Nephron progenitor cell (in vitro differentiated cells): Measurements from ENCODE around the gene BABAM2.

ENCODE experiments used
- DNase-seq: peaks from one replicate; pipeline ENCODE4 v3.0.0; 2021
- H3K27ac Mint-ChIP-seq: 2 replicates; pipeline ENCODE4 v1.8.0; 2021; ENCODE audit warnings: mild to moderate bottlenecking, moderate library complexity, mixed read lengths
- H3K27me3 Mint-ChIP-seq: 2 replicates; pipeline ENCODE4 v1.8.0; 2021; ENCODE audit warnings: mild to moderate bottlenecking, low read depth, mixed read lengths; ENCODE audit not compliant: poor library complexity
- H3K36me3 Mint-ChIP-seq: 2 replicates; pipeline ENCODE4 v1.8.0; 2021; ENCODE audit warnings: low read depth, mixed read lengths
- H3K4me1 Mint-ChIP-seq: 2 replicates; pipeline ENCODE4 v1.8.0; 2021; ENCODE audit warnings: mixed read lengths
- H3K4me3 Mint-ChIP-seq: 2 replicates; pipeline ENCODE4 v1.8.0; 2021; ENCODE audit warnings: mild to moderate bottlenecking, moderate library complexity, mixed read lengths
- H3K9me3 Mint-ChIP-seq: 2 replicates; pipeline ENCODE4 v1.8.0; 2021; ENCODE audit warnings: mild to moderate bottlenecking, moderate library complexity, mixed read lengths
- CTCF ChIP-seq: fragments of 200-600 bp; sonication (generic); IDR thresholded peaks from 2 replicates; pipeline ENCODE4 v1.5.0; 2021; ENCODE audit warnings: antibody characterized with exemption

Gene BABAM2

GRCh38 chr2:28134262-28134812, 243.8 kb downstream of the BABAM2 start:
- Mint-ChIP-seq H3K4me3 (no peak overlapping the region), H3K27me3 (peaks cover 3% of the 10 kb centered on the region), H3K27ac (no peak overlapping the region), H3K36me3 (peaks cover 19% of the 10 kb centered on the region), H3K9me3 (no peaks in the 10 kb centered on the region), H3K4me1 (peaks cover 42% of the 10 kb centered on the region)
- TF ChIP-seq CTCF = no peak
- no peak for DNase-seq

- Mint-ChIP-seq H3K4me1 (peaks cover 42% of the 10 kb centered on the region), H3K36me3 (peaks cover 23% of the 10 kb centered on the region), H3K27me3 (peaks cover 3% of the 10 kb centered on the region), H3K27ac (no peak overlapping the region), H3K9me3 (no peaks in the 10 kb centered on the region), H3K4me3 (no peak overlapping the region)
- TF ChIP-seq CTCF = no peak
- no peak for DNase-seq
These were observed 244.3 kb downstream of the BABAM2 start for GRCh38 chr2:28134857-28135256.

- peaks cover 27% of the 10 kb centered on the region for H3K36me3 Mint-ChIP-seq
- no peak overlapping the region for H3K27ac Mint-ChIP-seq
- H3K4me1 Mint-ChIP-seq = peaks cover 39% of the 10 kb centered on the region
- TF ChIP-seq CTCF = no peak
- no peak for DNase-seq
- H3K4me3 Mint-ChIP-seq = no peak overlapping the region
- peaks cover 3% of the 10 kb centered on the region for H3K27me3 Mint-ChIP-seq
- H3K9me3 Mint-ChIP-seq = no peaks in the 10 kb centered on the region
These were observed 244.8 kb downstream of the BABAM2 start for GRCh38 chr2:28135324-28135723.

- TF ChIP-seq CTCF = no peak
- Mint-ChIP-seq H3K27me3 (peaks cover 3% of the 10 kb centered on the region), H3K27ac (no peak overlapping the region), H3K36me3 (peaks cover 27% of the 10 kb centered on the region), H3K9me3 (no peaks in the 10 kb centered on the region), H3K4me3 (no peak overlapping the region), H3K4me1 (peaks cover 37% of the 10 kb centered on the region)
- no peak for DNase-seq
These were observed 245.3 kb downstream of the BABAM2 start for GRCh38 chr2:28135799-28136198.

GRCh38 chr2:28136556-28136955, 246.0 kb downstream of the BABAM2 start:
- no peaks in the 10 kb centered on the region for H3K9me3 Mint-ChIP-seq
- H3K27me3 Mint-ChIP-seq = peaks cover 3% of the 10 kb centered on the region
- H3K27ac Mint-ChIP-seq = no peak overlapping the region

More at GRCh38 chr2:28136556-28136955, 246.0 kb downstream of the BABAM2 start:
- peaks cover 37% of the 10 kb centered on the region for H3K4me1 Mint-ChIP-seq
- H3K4me3 Mint-ChIP-seq = no peak overlapping the region
- DNase-seq = no peak
- H3K36me3 Mint-ChIP-seq = peaks cover 24% of the 10 kb centered on the region
- TF ChIP-seq CTCF = no peak
